Sigmoid colon (tissue), 4 donors: ENCODE measurements around the gene SUPT5H.

ENCODE experiments used
- POLR2AphosphoS5 ChIP-seq, 4 donors: sonication (generic); formaldehyde crosslinking; IDR thresholded peaks; one replicate each; pipeline ENCODE4 v1.6.1; 2017; ENCODE audit warnings: antibody characterized with exemption in 4 of 4
- TF ChIP-seq, protein P1 (sequence below), 4 experiments: fragments of 450-650 bp in 3 of 4; fragments of 200-600 bp in 1 of 4; IDR thresholded peaks; one replicate each; pipeline ENCODE4 v1.5.1; 2016 to 2019; ENCODE audit warnings: antibody characterized with exemption in 4 of 4, mild to moderate bottlenecking in 3 of 4, moderate library complexity in 2 of 4

- TF ChIP-seq, protein P1, sequence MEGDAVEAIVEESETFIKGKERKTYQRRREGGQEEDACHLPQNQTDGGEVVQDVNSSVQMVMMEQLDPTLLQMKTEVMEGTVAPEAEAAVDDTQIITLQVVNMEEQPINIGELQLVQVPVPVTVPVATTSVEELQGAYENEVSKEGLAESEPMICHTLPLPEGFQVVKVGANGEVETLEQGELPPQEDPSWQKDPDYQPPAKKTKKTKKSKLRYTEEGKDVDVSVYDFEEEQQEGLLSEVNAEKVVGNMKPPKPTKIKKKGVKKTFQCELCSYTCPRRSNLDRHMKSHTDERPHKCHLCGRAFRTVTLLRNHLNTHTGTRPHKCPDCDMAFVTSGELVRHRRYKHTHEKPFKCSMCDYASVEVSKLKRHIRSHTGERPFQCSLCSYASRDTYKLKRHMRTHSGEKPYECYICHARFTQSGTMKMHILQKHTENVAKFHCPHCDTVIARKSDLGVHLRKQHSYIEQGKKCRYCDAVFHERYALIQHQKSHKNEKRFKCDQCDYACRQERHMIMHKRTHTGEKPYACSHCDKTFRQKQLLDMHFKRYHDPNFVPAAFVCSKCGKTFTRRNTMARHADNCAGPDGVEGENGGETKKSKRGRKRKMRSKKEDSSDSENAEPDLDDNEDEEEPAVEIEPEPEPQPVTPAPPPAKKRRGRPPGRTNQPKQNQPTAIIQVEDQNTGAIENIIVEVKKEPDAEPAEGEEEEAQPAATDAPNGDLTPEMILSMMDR (IDR thresholded peaks at IDR 0.05), result no peak
- TF ChIP-seq POLR2AphosphoS5 (IDR thresholded peaks at IDR 0.05), result no peak
Measured at GRCh38 chr19:39469036-39469435, 23.7 kb downstream of the SUPT5H start.
